IPS DF 6.9 (cell line): ENCODE data around the gene ZNF444.
A peak's percentile ranks its signal among the peaks of the same experiment; 100 is the strongest.
"Not testable (repeated sequence)": the region's sequence is repeated elsewhere in the genome, so short reads cannot be mapped to it uniquely, and the experiment has no call there.

Experiments
- DNase-seq: peaks from one replicate; pipeline ENCODE4 v3.0.0-alpha.2; 2013; ENCODE audit warnings: low read depth, low spot score
- H3K27ac ChIP-seq: one replicate; pipeline ENCODE4 v1.5.1; 2013; ENCODE audit warnings: low read length, control low read depth
- H3K27me3 ChIP-seq: 2 replicates; pipeline ENCODE4 v1.6.1; 2013; ENCODE audit warnings: mild to moderate bottlenecking, low read length; ENCODE audit not compliant: control insufficient read depth, insufficient read depth
- H3K36me3 ChIP-seq: 2 replicates; pipeline ENCODE4 v1.6.1; 2013; ENCODE audit warnings: low read length; ENCODE audit not compliant: control insufficient read depth, insufficient read depth
- H3K4me1 ChIP-seq: 2 replicates; pipeline ENCODE4 v1.6.1; 2013; ENCODE audit warnings: low read length; ENCODE audit not compliant: control insufficient read depth, insufficient read depth
- H3K4me3 ChIP-seq: 2 replicates; pipeline ENCODE4 v1.5.1; 2013; ENCODE audit warnings: mild to moderate bottlenecking, low read length
- H3K9me3 ChIP-seq: 2 replicates; pipeline ENCODE4 v1.6.1; 2013; ENCODE audit warnings: low read length, inconsistent platforms; ENCODE audit not compliant: control insufficient read depth, insufficient read depth
- WGBS: extraction: QIAGEN DNeasy Blood & Tissue Kit; methylation state at CpG from one replicate; pipeline ENCODE4 v1.1.7; 2013; ENCODE audit warnings: mixed read lengths, missing lambda C conversion rate; ENCODE audit not compliant: insufficient read length, insufficient coverage; 5-methylcytosine and 5-hydroxymethylcytosine counted together

Gene ZNF444

GRCh38 chr19:56159009-56159559 lies 18.0 kb downstream of the ZNF444 start:
- H3K4me3 ChIP-seq = no peak overlapping the region
- 0 out of 2 replicates have a peak, but pooled peaks cover 2% of the 10 kb centered on the region for H3K27me3 ChIP-seq
- H3K36me3 ChIP-seq = peaks cover 18% of the 10 kb centered on the region
- H3K27ac ChIP-seq = no peak overlapping the region
- H3K9me3 ChIP-seq = no peaks in the 10 kb centered on the region
- no peaks in the 10 kb centered on the region for H3K4me1 ChIP-seq
- no peak for DNase-seq
- WGBS = 100% methylated on average over 6 of the region's 9 CpGs

DNA sequence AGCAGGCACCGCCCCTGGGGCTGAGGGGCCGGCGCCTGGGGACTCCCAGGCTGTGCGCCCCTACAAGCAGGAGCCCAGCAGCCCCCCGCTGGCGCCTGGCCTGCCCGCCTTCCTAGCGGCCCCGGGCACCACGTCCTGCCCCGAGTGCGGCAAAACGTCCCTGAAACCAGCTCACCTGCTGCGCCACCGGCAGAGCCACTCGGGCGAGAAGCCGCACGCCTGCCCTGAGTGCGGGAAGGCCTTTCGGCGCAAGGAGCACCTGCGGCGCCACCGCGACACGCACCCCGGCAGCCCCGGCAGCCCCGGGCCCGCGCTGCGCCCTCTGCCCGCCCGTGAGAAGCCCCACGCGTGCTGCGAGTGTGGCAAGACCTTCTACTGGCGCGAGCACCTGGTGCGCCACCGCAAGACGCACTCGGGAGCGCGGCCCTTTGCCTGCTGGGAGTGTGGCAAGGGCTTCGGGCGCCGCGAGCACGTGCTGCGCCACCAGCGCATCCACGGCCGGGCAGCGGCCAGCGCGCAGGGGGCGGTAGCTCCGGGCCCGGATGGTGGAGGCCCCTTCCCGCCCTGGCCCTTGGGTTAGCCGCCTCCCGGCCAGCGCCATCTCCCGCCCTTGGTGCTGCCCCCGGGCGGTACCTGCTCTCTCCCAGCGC lies 18.7 kb downstream of the ZNF444 start:
- no peaks in the 10 kb centered on the region for H3K9me3 ChIP-seq

DNA sequence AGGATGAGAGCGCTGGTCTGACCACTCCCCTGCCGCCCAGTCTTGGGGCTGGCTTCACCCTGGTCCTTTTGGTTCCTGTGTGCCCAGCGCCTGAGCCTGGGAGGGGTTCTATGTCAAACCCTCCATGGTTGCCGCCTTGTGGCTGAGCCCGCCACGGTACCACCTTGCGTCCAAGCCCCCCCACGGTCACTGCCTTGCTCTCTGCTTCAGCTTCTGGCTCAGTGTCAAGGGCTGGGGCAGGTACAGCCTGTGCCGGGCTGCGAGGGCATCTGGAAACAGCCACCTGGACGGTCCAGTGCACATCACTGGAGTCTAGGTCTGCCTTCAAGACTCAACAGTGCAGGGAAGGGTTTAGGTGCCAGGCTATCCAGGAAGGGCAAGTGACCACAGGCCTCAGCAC lies 20.4 kb downstream of the ZNF444 start:
- no peak overlapping the region for H3K27ac ChIP-seq
- H3K36me3 ChIP-seq = peaks cover 15% of the 10 kb centered on the region
- H3K9me3 ChIP-seq = no peaks in the 10 kb centered on the region
- DNase-seq = no peak
- 0 out of 2 replicates have a peak, but pooled peaks cover 2% of the 10 kb centered on the region for H3K27me3 ChIP-seq
- no CpG with 5 or more reads among the region's 11 CpGs for WGBS
- H3K4me1 ChIP-seq = no peaks in the 10 kb centered on the region
- H3K4me3 ChIP-seq = no peak overlapping the region

More for the DNA sequence above, 18.7 kb downstream of the ZNF444 start:
- DNase-seq = no peak
- Histone ChIP-seq H3K4me3 (no peak overlapping the region), H3K27me3 (0 out of 2 replicates have a peak, but pooled peaks cover 2% of the 10 kb centered on the region), H3K36me3 (peaks cover 18% of the 10 kb centered on the region), H3K27ac (no peak overlapping the region), H3K4me1 (no peaks in the 10 kb centered on the region)
- WGBS = no CpG with 5 or more reads among the region's 69 CpGs

- Histone ChIP-seq H3K4me1 (no peaks in the 10 kb centered on the region), H3K27ac (no peak overlapping the region), H3K36me3 (peaks cover 15% of the 10 kb centered on the region; the same call in 1 of the 2 replicates), H3K27me3 (0 out of 2 replicates have a peak, but pooled peaks cover 2% of the 10 kb centered on the region), H3K4me3 (no peak overlapping the region), H3K9me3 (no peaks in the 10 kb centered on the region)
- no peak for DNase-seq
- WGBS = no CpG with 5 or more reads among the region's 9 CpGs
Observed at GRCh38 chr19:56162258-56162657, 21.2 kb downstream of the ZNF444 start.

- peaks cover 15% of the 10 kb centered on the region; the same call in 1 of the 2 replicates for H3K36me3 ChIP-seq
- no CpG with 5 or more reads among the region's 13 CpGs for WGBS
- no peaks in the 10 kb centered on the region for H3K4me1 ChIP-seq
- H3K27ac ChIP-seq = no peak overlapping the region
- H3K4me3 ChIP-seq = no peak overlapping the region
- no peaks in the 10 kb centered on the region for H3K9me3 ChIP-seq
- no peak for DNase-seq
- H3K27me3 ChIP-seq = 0 out of 2 replicates have a peak, but pooled peaks cover 2% of the 10 kb centered on the region
Observed at GRCh38 chr19:56163097-56163496, 22.0 kb downstream of the ZNF444 start.

- H3K27me3 ChIP-seq = 0 out of 2 replicates have a peak, but pooled peaks cover 2% of the 10 kb centered on the region
- H3K9me3 ChIP-seq = no peaks in the 10 kb centered on the region
- no CpG with 5 or more reads among the region's 7 CpGs for WGBS
- H3K27ac ChIP-seq = no peak overlapping the region
- H3K4me1 ChIP-seq = no peaks in the 10 kb centered on the region
- peak; percentile 35 for DNase-seq
- H3K36me3 ChIP-seq = no peaks in the 10 kb centered on the region
- H3K4me3 ChIP-seq = no peak overlapping the region
Observed at GRCh38 chr19:56167064-56167578, 26.0 kb downstream of the ZNF444 start.

GRCh38 chr19:56170261-56170660 lies 29.2 kb downstream of the ZNF444 start:
- WGBS = no CpG with 5 or more reads among the region's 14 CpGs
- H3K27ac ChIP-seq = no peak overlapping the region
- no peak overlapping the region for H3K4me3 ChIP-seq
- no peaks in the 10 kb centered on the region for H3K4me1 ChIP-seq
- no peaks in the 10 kb centered on the region for H3K36me3 ChIP-seq
- no peaks in the 10 kb centered on the region for H3K9me3 ChIP-seq
- DNase-seq = no peak
- no peaks in the 10 kb centered on the region for H3K27me3 ChIP-seq

GRCh38 chr19:56174086-56174485 lies 33.0 kb downstream of the ZNF444 start:
- DNase-seq = no peak
- H3K27ac ChIP-seq = no peak overlapping the region
- WGBS = no CpG with 5 or more reads among the region's 9 CpGs
- no peaks in the 10 kb centered on the region for H3K9me3 ChIP-seq
- no peaks in the 10 kb centered on the region for H3K36me3 ChIP-seq
- no peaks in the 10 kb centered on the region for H3K27me3 ChIP-seq
- H3K4me3 ChIP-seq = no peak overlapping the region
- H3K4me1 ChIP-seq = no peaks in the 10 kb centered on the region

DNA sequence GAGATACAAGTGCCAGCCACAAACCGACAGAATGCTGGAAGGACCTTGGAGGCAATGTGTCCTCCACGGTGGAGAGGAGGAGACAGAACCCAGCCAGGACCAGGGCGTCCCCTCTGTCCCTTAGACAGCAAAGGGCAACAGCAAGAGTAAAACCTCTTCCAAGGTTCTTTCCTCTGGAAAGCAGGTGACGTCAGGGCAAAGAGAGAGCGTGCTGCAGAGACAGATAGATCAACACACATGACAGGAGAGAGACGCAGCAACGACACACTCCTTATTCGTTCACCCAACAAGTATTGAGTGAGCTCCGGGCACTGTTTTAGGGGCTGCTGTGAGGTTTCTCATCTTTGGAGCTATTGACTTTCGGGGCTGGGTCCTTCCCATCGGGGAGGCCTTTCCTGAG lies 33.5 kb downstream of the ZNF444 start:
- H3K27me3 ChIP-seq = no peaks in the 10 kb centered on the region
- no peaks in the 10 kb centered on the region for H3K9me3 ChIP-seq
- no peak overlapping the region for H3K4me3 ChIP-seq
- no peaks in the 10 kb centered on the region for H3K36me3 ChIP-seq
- WGBS = no CpG with 5 or more reads among the region's 11 CpGs
- H3K27ac ChIP-seq = no peak overlapping the region
- no peaks in the 10 kb centered on the region for H3K4me1 ChIP-seq
- no peak for DNase-seq

DNA sequence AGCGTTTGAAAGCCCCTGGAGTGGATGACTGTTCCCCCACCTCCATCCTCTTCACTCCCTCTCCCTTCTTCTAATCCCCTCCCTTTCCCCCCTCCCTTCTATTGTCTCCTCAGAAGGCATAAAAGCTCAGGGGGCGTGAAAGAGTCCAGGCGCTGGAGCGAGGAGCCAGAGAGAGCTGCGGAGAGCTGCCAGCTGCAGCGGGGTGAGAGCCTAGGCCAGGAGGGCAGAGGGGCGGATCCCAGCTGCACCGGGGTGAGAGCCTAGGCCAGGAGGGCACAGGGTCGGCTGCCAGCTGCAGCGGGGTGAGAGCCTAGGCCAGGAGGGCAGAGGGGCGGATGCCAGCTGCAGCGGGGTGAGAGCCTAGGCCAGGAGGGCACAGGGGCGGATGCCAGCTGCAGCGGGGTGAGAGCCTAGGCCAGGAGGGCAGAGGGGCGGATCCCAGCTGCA lies 34.8 kb downstream of the ZNF444 start, which contains the start of gene GALP:
GALP (plus strand) TSS at position 148 of the 447 bp plus-strand sequence. CDS start 1,101 bp downstream, outside the sequence.
- H3K9me3 ChIP-seq, H3K4me1 ChIP-seq, H3K27ac ChIP-seq, DNase-seq, H3K4me3 ChIP-seq, H3K36me3 ChIP-seq, H3K27me3 ChIP-seq: not testable (repeated sequence)
- no CpG with 5 or more reads among the region's 15 CpGs for whole genome bisulfite sequencing
